Smooth muscle cell (in vitro differentiated cells): ENCODE measurements around the gene C11orf68. TPM values are rescaled to one million over a fixed set of nuclear protein-coding genes. Genes with fewer than 3 reads are reported as not detected.
"Not testable (repeated sequence)": the region's sequence is repeated elsewhere in the genome, so short reads cannot be mapped to it uniquely, and the experiment has no call there.

Experiments
- DNase-seq: peaks from one replicate; lab custom pipeline; 2025; ENCODE audit not compliant: unreplicated experiment; lab: John Stamatoyannopoulos, UW
- H2AFZ ChIP-seq: fragments of 200-600 bp; sonication (generic); 2 replicates; pipeline ENCODE4 v1.6.0; 2016; ENCODE audit warnings: antibody characterized with exemption, low read depth, mild to moderate bottlenecking
- H3F3A ChIP-seq: fragments of 200-600 bp; sonication (generic); 2 replicates; pipeline ENCODE4 v1.6.0; 2017; ENCODE audit warnings: antibody characterized with exemption, low read depth
- H3K27ac ChIP-seq: fragments of 200-600 bp; sonication (generic); 2 replicates; pipeline ENCODE4 v1.5.1; 2016; ENCODE audit warnings: low read depth, mild to moderate bottlenecking
- H3K27me3 ChIP-seq: fragments of 200-600 bp; sonication (generic); 2 replicates; pipeline ENCODE4 v1.6.1; 2016; ENCODE audit warnings: low read depth, mild to moderate bottlenecking
- H3K36me3 ChIP-seq: fragments of 200-600 bp; sonication (generic); 2 replicates; pipeline ENCODE4 v1.5.1; 2016; ENCODE audit warnings: low read depth
- H3K4me1 ChIP-seq: fragments of 200-600 bp; sonication (generic); 2 replicates; pipeline ENCODE4 v1.5.1; 2016; ENCODE audit warnings: low read depth
- H3K4me2 ChIP-seq: fragments of 200-600 bp; sonication (generic); 2 replicates; pipeline ENCODE4 v1.6.0; 2016; ENCODE audit warnings: mild to moderate bottlenecking
- H3K4me3 ChIP-seq: fragments of 200-600 bp; sonication (generic); 2 replicates; pipeline ENCODE4 v1.5.1; 2016; ENCODE audit warnings: mild to moderate bottlenecking
- H3K79me2 ChIP-seq: fragments of 200-600 bp; sonication (generic); 2 replicates; pipeline ENCODE4 v1.6.0; 2016; ENCODE audit warnings: low read depth, mild to moderate bottlenecking
- H3K9ac ChIP-seq: fragments of 200-600 bp; sonication (generic); 2 replicates; pipeline ENCODE4 v1.6.0; 2016; ENCODE audit warnings: low read depth
- H3K9me3 ChIP-seq: fragments of 200-600 bp; sonication (generic); replicated peaks from 2 replicates; pipeline ENCODE4 v1.5.1; 2016; ENCODE audit warnings: low read depth
- H4K20me1 ChIP-seq: fragments of 200-600 bp; sonication (generic); 2 replicates; pipeline ENCODE4 v1.6.0; 2016; ENCODE audit warnings: low read depth
- CTCF ChIP-seq: fragments of 200-600 bp; sonication (generic); IDR thresholded peaks from 2 replicates; pipeline ENCODE4 v1.5.1; 2017; ENCODE audit warnings: borderline replicate concordance, mild to moderate bottlenecking, antibody characterized with exemption; ENCODE audit not compliant: insufficient read depth, poor library complexity, severe bottlenecking
- WGBS: methylation state at CpG from one replicate; pipeline ENCODE4 v1.1.7; 2016; ENCODE audit warnings: low lambda C conversion rate; 5-methylcytosine and 5-hydroxymethylcytosine counted together
- polyA plus RNA-seq: library from polyadenylated mRNA; unstranded; fragments of >200 nt; fragmentation: Nextera tagmentation; extraction: Ambion mirVana; gene quantifications from 2 replicates; pipeline ENCODE4 v1.2.1, GENCODE V29; 2016
- total RNA-seq: library from RNA; depleted of rRNA; stranded (reverse); fragments of >200 nt; gene quantifications from 2 replicates; pipeline ENCODE4 v1.2.3, GENCODE V29; 2014

Gene C11orf68
- total and polyA plus RNA-seq, 2 experiments from 2014 or later, result 41.2 to 99.5 TPM

GRCh38 chr11:65894034-65894591 lies 24.7 kb downstream of the C11orf68 start:
- no peak overlapping the region for H3K4me3 ChIP-seq
- no peak for DNase-seq
- H3F3A ChIP-seq, result peaks cover 10% of the 10 kb centered on the region
- no peak overlapping the region for H3K27ac ChIP-seq
- H3K79me2 ChIP-seq, result peaks cover 65% of the 10 kb centered on the region
- H3K9me3 ChIP-seq, result no peaks in the 10 kb centered on the region
- peaks cover 17% of the 10 kb centered on the region for H3K4me1 ChIP-seq
- H3K36me3 ChIP-seq, result no peaks in the 10 kb centered on the region
- H3K9ac ChIP-seq, result no peak overlapping the region
- H3K27me3 ChIP-seq, result no peaks in the 10 kb centered on the region
- no peak overlapping the region for H3K4me2 ChIP-seq
- peaks cover 66% of the 10 kb centered on the region for H4K20me1 ChIP-seq
- H2AFZ ChIP-seq, result no peak overlapping the region
- no peak for TF ChIP-seq CTCF
- 93% methylated on average over 16 of the region's 16 CpGs for WGBS

DNA sequence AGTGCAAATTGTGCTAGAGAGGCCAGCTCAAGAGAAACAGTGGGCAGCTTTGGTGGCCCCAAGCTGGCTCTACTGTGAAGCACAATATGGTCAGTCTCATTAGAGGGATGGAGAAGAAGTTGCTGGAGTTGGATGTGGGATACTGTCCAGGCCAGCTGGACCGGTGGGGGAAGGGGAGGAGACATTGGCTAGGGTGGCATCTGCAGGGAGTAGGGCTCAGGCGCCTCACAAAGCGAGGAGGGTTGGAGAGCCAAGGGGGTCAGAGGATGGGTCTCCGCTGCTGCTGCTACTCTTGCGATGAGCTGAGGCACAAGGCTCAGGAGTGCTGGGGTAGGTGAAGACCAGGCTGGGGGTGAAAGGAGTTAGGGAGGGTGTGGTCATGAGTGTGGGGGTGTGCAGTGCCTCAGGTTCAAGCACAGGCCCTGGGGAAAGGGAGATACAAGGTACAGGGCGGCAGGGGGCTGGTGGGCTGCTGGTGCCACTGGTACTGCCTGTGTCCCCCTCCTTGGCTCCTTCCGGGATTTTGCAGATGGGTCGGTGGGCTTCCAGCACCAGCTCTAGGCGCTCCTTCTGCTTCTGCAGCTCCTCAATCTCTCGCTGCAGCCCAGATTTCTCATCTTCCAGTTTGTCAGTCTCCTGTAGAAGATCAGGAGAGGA lies 26.1 kb downstream of the C11orf68 start:
- Histone ChIP-seq H3K27me3 (no peaks in the 10 kb centered on the region), H3F3A (peaks cover 15% of the 10 kb centered on the region), H3K9me3 (no peaks in the 10 kb centered on the region), H4K20me1 (peaks cover 60% of the 10 kb centered on the region), H3K79me2 (peaks cover 52% of the 10 kb centered on the region), H3K4me3 (no peak overlapping the region), H3K36me3 (no peaks in the 10 kb centered on the region), H3K9ac (no peak overlapping the region), H3K4me2 (peak overlapping the region; percentile 97), H3K27ac (no peak overlapping the region), H3K4me1 (peaks cover 17% of the 10 kb centered on the region), H2AFZ (no peak overlapping the region)
- TF ChIP-seq CTCF, result no peak
- 92% methylated on average over 10 of the region's 10 CpGs for WGBS
- DNase-seq, result no peak

GRCh38 chr11:65892137-65892540 lies 26.7 kb downstream of the C11orf68 start:
- DNase-seq, H3K9me3 ChIP-seq, H3K9ac ChIP-seq, H3K27ac ChIP-seq, H3K36me3 ChIP-seq, H2AFZ ChIP-seq, H3K27me3 ChIP-seq: not testable (repeated sequence)
- peaks cover 16% of the 10 kb centered on the region for H3F3A ChIP-seq
- peaks cover 22% of the 10 kb centered on the region for H3K4me1 ChIP-seq
- WGBS, result 87% methylated on average over 5 of the region's 5 CpGs
- peaks cover 55% of the 10 kb centered on the region for H4K20me1 ChIP-seq
- H3K79me2 ChIP-seq, result peaks cover 53% of the 10 kb centered on the region
- peak overlapping the region; percentile 97 for H3K4me2 ChIP-seq
- peak overlapping the region; percentile 67 for H3K4me3 ChIP-seq

- DNase-seq, result no peak
These were observed 27.4 kb downstream of the C11orf68 start for GRCh38 chr11:65891219-65892136.

More at GRCh38 chr11:65891219-65892136, 27.4 kb downstream of the C11orf68 start:
- Histone ChIP-seq H3K79me2 (peaks cover 53% of the 10 kb centered on the region), H3K9me3 (no peaks in the 10 kb centered on the region), H3K27me3 (no peaks in the 10 kb centered on the region), H4K20me1 (peaks cover 48% of the 10 kb centered on the region), H2AFZ (no peak overlapping the region), H3K27ac (peak overlapping the region; percentile 58), H3K36me3 (no peaks in the 10 kb centered on the region), H3K4me1 (peaks cover 22% of the 10 kb centered on the region), H3K4me3 (peak overlapping the region; percentile 67), H3F3A (peaks cover 16% of the 10 kb centered on the region), H3K9ac (peak overlapping the region; percentile 80), H3K4me2 (peak overlapping the region; percentile 97)
- TF ChIP-seq CTCF, result peak; percentile 10
- WGBS, result 8% methylated on average over 48 of the region's 57 CpGs
